CD8-positive, alpha-beta memory T cell (primary cell): ENCODE measurements around the gene MTOR. TPM values are rescaled to one million over a fixed set of nuclear protein-coding genes. Genes with fewer than 3 reads are reported as not detected.

Source experiments
- polyA plus RNA-seq: library from polyadenylated mRNA; unstranded; fragments of 300-500 nt; fragmentation: Illumina TruSeq; gene quantifications from one replicate; pipeline ENCODE4 v1.2.3, GENCODE V29; 2021
- total RNA-seq, 2 experiments: library from RNA; stranded (reverse); gene quantifications; one replicate each; pipeline ENCODE4 v1.2.3, GENCODE V29; 2021

The MTOR gene
- total and polyA plus RNA-seq, 3 experiments from 2014 or later = 8.0 to 55.2 (median 53.9) TPM

Other genes with a start within 250 kb of the MTOR start
- gene TARDBP, start 249.9 kb downstream of the MTOR start, total RNA-seq = 100 to 1,000 TPM; 215 to 239 TPM
- 74.5 TPM for gene TARDBP, start 249.9 kb downstream of the MTOR start, polyA plus RNA-seq
- gene MASP2, start 215.3 kb downstream of the MTOR start, total RNA-seq = under 1 TPM; 0.18 to 0.20 TPM
- not detected for gene MASP2, start 215.3 kb downstream of the MTOR start, polyA plus RNA-seq
- gene SRM, start 202.5 kb downstream of the MTOR start, total RNA-seq = 100 to 1,000 TPM; 423 to 438 TPM
- 169 TPM for gene SRM, start 202.5 kb downstream of the MTOR start, polyA plus RNA-seq
- gene EXOSC10, start 162.7 kb downstream of the MTOR start, total RNA-seq = 10 to 100 TPM; 92.9 to 94.0 TPM
- gene EXOSC10, start 162.7 kb downstream of the MTOR start, polyA plus RNA-seq = 46.4 TPM
- gene ANGPTL7, start 73.2 kb downstream of the MTOR start, total RNA-seq = not detected
- gene ANGPTL7, start 73.2 kb downstream of the MTOR start, polyA plus RNA-seq = not detected
- 10 to 100 TPM; 35.7 to 41.8 TPM for gene UBIAD1, start 10.6 kb upstream of the MTOR start, total RNA-seq
- 31.4 TPM for gene UBIAD1, start 10.6 kb upstream of the MTOR start, polyA plus RNA-seq
- under 1 TPM; 0.35 to 0.42 TPM for gene DISP3, start 216.6 kb upstream of the MTOR start, total RNA-seq
- gene DISP3, start 216.6 kb upstream of the MTOR start, polyA plus RNA-seq = 0.46 TPM